Neutrophil (primary cell): ENCODE data around the gene ANKS1A.

Source experiments
- H3K27ac ChIP-seq: fragments of 200-600 bp; sonication (generic); 2 replicates; pipeline ENCODE4 v1.5.1; 2016; ENCODE audit warnings: mild to moderate bottlenecking, moderate library complexity
- H3K27me3 ChIP-seq: fragments of 200-600 bp; sonication (generic); 2 replicates; pipeline ENCODE4 v1.6.0; 2016; ENCODE audit warnings: mild to moderate bottlenecking
- H3K36me3 ChIP-seq: fragments of 200-600 bp; sonication (generic); 2 replicates; pipeline ENCODE4 v1.5.1; 2017
- H3K4me1 ChIP-seq, 2 experiments: fragments of 200-600 bp in 1 of 2; sonication (generic) in 1 of 2; 1 replicate in 1 of 2; 2 replicates in 1 of 2; pipeline versions ENCODE4 v1.5.1 to v1.6.1; 2013 to 2016; ENCODE audit warnings: low read depth in 1 of 2, low read length in 1 of 2, mild to moderate bottlenecking in 1 of 2, moderate library complexity in 1 of 2; ENCODE audit not compliant: control insufficient read depth in 1 of 2, insufficient read depth in 1 of 2
- H3K4me3 ChIP-seq, 2 experiments: fragments of 200-600 bp in 1 of 2; sonication (generic) in 1 of 2; 1 replicate in 1 of 2; 2 replicates in 1 of 2; pipeline ENCODE4 v1.5.1; 2013 to 2016; ENCODE audit warnings: low read depth in 1 of 2, low read length in 1 of 2, mild to moderate bottlenecking in 1 of 2, moderate library complexity in 1 of 2
- H3K9me3 ChIP-seq: fragments of 200-600 bp; sonication (generic); 2 replicates; pipeline ENCODE4 v1.5.1; 2016
- TF ChIP-seq, protein P1 (sequence below): fragments of 200-600 bp; sonication (generic); IDR thresholded peaks from 2 replicates; pipeline ENCODE4 v1.5.1; 2016; ENCODE audit warnings: antibody characterized with exemption

ANKS1A gene

DNA sequence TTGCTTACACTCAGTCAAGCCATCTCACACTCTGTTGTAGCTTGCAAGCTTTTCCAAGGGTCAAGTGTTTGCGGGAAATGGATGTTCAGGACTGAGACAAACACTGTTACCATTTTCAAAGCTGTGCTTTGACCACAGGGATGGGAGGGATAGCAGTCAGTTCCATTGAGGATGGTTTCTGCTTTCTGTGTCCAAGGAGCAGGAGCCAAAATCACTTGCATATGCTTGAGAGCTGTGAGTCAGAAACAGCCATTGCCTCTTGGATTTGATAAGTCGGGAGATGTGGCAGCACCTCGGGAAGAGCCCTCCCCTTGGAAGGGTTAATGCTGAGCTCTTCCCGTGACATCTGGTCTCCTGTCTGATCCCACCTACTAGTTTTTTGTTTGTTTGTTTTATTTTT lies 166.8 kb downstream of the ANKS1A start:
- Histone ChIP-seq H3K36me3 (peaks cover 85% of the 10 kb centered on the region), H3K27ac (no peak overlapping the region), H3K4me1 (no peaks in the 10 kb centered on the region), H3K9me3 (no peaks in the 10 kb centered on the region), H3K27me3 (no peaks in the 10 kb centered on the region), H3K4me3 (no peak overlapping the region)
- TF ChIP-seq, protein P1, sequence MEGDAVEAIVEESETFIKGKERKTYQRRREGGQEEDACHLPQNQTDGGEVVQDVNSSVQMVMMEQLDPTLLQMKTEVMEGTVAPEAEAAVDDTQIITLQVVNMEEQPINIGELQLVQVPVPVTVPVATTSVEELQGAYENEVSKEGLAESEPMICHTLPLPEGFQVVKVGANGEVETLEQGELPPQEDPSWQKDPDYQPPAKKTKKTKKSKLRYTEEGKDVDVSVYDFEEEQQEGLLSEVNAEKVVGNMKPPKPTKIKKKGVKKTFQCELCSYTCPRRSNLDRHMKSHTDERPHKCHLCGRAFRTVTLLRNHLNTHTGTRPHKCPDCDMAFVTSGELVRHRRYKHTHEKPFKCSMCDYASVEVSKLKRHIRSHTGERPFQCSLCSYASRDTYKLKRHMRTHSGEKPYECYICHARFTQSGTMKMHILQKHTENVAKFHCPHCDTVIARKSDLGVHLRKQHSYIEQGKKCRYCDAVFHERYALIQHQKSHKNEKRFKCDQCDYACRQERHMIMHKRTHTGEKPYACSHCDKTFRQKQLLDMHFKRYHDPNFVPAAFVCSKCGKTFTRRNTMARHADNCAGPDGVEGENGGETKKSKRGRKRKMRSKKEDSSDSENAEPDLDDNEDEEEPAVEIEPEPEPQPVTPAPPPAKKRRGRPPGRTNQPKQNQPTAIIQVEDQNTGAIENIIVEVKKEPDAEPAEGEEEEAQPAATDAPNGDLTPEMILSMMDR: no peak

DNA sequence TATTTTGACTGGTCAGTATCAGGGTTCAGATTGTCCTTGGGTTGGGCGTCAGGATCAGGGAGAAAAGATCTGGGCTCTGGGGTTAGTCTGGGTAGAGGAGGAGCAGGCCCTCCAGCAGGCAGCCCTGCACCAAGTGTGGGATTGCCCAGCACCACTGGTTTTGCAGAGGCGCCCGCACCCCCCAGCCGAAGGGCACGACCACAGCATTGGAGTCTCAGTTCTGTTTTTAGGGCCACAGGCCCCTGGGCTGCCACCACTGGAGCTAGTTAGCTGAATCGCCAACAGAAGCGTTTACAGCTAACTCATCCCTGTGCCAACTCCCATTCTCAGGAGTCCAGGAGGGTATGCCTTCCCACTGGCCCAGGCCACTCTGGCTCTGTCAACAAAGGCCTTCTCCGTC lies 167.9 kb downstream of the ANKS1A start:
- no peaks in the 10 kb centered on the region for H3K4me1 ChIP-seq
- TF ChIP-seq, protein P1: no peak
- no peak overlapping the region for H3K4me3 ChIP-seq
- no peaks in the 10 kb centered on the region for H3K9me3 ChIP-seq
- H3K27ac ChIP-seq: no peak overlapping the region
- no peaks in the 10 kb centered on the region for H3K27me3 ChIP-seq
- peaks cover 89% of the 10 kb centered on the region for H3K36me3 ChIP-seq

DNA sequence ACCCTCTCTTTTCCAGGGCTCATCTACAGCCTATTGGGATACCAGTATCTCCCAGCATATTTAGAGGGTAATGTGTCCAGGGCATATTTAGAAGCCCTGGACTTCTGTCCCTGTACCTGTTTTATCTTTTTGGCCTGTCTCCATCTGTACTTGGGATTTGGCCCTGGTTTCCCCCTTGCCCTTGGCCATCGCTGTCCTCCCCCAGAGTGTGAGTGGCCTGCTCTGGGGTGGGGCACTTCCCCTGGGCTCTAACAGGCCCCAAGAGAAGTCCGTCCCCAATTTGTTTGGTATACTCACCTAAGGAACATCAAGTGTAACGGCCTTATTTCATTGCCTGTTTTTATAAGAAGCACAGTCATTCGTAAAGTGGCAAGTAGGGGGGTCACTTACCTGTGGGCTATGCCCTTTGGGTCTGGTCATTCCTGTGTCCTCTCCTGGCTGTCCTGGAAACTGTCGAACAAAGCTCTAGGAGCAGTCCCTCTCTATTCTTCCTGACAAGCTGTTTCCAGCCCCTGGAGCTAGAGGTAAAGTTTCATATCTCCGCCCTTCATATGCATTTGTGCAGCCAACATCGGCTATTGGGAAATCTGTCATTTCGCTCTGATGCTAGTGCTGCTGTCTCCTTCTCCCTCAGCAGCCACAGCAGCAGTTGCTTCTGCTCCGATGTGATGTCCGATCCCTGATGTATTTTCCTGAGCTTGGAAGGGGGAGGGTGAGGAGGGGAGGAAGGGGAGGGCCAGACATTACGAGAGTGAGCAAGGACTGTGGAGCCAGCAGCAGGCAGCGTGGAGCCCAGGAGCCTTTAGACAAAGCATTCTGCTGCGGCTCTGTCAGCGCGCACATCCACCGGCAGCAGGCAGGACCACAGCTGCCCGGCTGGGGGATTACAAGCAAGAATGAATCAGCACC lies 168.6 kb downstream of the ANKS1A start:
- Histone ChIP-seq H3K9me3 (no peaks in the 10 kb centered on the region), H3K27ac (no peak overlapping the region), H3K27me3 (no peaks in the 10 kb centered on the region), H3K36me3 (peaks cover 95% of the 10 kb centered on the region), H3K4me3 (no peak overlapping the region), H3K4me1 (no peaks in the 10 kb centered on the region)
- TF ChIP-seq, protein P1: no peak

DNA sequence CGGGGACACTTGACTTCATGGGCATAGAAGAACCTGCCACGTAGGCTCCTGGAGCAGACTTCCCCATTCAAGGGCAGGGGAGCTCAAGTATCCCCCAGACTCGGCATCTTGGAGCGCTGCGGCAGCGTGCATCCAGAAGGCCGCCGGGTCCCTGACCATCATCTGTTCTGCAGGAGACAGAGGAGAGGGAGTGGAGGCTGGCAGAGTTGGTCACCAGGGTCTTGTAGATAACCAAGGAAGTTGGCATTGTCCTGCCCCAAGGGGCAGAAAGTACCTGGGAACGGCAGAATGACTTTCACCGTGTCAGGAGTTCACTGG lies 169.3 kb downstream of the ANKS1A start:
- Histone ChIP-seq H3K9me3 (no peaks in the 10 kb centered on the region), H3K36me3 (peaks cover 97% of the 10 kb centered on the region), H3K4me3 (no peak overlapping the region), H3K27ac (no peak overlapping the region), H3K4me1 (no peaks in the 10 kb centered on the region), H3K27me3 (no peaks in the 10 kb centered on the region)
- TF ChIP-seq, protein P1: no peak

- H3K27ac ChIP-seq: no peak overlapping the region
- TF ChIP-seq, protein P1: no peak
- peaks cover 97% of the 10 kb centered on the region for H3K36me3 ChIP-seq
- no peaks in the 10 kb centered on the region for H3K4me1 ChIP-seq
- H3K4me3 ChIP-seq: no peak overlapping the region
- H3K9me3 ChIP-seq: no peaks in the 10 kb centered on the region
- H3K27me3 ChIP-seq: no peaks in the 10 kb centered on the region
Observed at GRCh38 chr6:35058865-35059522, 169.9 kb downstream of the ANKS1A start.
